ENCODE data around the gene CREB1. TPM values are rescaled to one million over a fixed set of nuclear protein-coding genes. Genes with fewer than 3 reads are reported as not detected.

The CREB1 gene
- total and polyA plus RNA-seq, 11 donors: 4.3 to 58.9 (median 48.9) TPM

DNA sequence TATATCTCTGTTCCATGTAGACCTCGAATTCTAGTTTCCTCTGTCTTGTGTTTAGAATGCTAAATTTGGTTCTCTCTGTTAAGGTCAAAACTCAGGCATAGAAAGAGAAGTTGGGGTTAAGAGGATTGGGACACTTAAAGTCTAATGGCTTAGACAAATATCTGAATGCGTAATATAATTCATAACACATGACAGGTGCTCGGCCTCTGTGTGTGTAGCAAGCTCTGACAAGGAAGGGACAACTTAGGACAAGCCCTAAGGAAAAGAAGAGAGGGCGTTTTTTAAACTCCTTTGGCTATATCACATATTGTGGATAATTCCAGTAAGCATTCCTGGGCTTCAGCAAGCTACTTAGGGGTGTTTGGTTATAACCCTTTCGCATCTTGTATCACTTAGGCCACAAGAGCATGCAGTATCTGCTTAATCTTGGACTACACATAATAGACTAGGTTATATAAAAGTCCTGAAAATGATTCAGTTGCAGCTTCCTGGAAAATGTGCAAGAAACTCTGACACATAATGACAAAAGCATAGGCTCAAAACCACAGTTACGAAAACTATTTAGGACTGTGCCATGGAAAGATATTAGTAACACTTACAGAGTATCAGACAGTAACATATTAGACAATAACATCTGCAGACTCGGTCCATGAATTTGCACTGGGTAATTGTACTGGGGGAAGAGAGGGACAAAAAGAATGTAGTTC is 16.1 kb upstream of the CREB1 start:
- Histone ChIP-seq H3K36me3 (no peaks in the 10 kb centered on the region), H3K27me3 (no peaks in the 10 kb centered on the region), H3K4me3 (no peak overlapping the region), H3K27ac (peak overlapping the region in 5 of 12 donors; percentile 15 to 58 (median 37)), H3K4me1 (peaks cover 0 to 13% (median 0%) of the 10 kb centered on the region in 12 donors), H3K9me3 (no peaks in the 10 kb centered on the region)
- no peak for DNase-seq
- WGBS, 4 donors: 74 to 85% (median 83%) methylated on average over 7 of the region's 7 CpGs
- intact Hi-C loops (cut with DNase I): loop anchor here in 1 of 10 donors (10.0 kb wide), 1 partner anchor 191 kb away; no protein-coding TSS in a partner anchor
- TF ChIP-seq, protein P1, sequence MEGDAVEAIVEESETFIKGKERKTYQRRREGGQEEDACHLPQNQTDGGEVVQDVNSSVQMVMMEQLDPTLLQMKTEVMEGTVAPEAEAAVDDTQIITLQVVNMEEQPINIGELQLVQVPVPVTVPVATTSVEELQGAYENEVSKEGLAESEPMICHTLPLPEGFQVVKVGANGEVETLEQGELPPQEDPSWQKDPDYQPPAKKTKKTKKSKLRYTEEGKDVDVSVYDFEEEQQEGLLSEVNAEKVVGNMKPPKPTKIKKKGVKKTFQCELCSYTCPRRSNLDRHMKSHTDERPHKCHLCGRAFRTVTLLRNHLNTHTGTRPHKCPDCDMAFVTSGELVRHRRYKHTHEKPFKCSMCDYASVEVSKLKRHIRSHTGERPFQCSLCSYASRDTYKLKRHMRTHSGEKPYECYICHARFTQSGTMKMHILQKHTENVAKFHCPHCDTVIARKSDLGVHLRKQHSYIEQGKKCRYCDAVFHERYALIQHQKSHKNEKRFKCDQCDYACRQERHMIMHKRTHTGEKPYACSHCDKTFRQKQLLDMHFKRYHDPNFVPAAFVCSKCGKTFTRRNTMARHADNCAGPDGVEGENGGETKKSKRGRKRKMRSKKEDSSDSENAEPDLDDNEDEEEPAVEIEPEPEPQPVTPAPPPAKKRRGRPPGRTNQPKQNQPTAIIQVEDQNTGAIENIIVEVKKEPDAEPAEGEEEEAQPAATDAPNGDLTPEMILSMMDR (IDR thresholded peaks at IDR 0.05): no peak
- TF ChIP-seq POLR2A (IDR thresholded peaks at IDR 0.05): no peak
- ATAC-seq: peak in 3 of 4 donors; percentile 59 to 62 (median 60)

DNA sequence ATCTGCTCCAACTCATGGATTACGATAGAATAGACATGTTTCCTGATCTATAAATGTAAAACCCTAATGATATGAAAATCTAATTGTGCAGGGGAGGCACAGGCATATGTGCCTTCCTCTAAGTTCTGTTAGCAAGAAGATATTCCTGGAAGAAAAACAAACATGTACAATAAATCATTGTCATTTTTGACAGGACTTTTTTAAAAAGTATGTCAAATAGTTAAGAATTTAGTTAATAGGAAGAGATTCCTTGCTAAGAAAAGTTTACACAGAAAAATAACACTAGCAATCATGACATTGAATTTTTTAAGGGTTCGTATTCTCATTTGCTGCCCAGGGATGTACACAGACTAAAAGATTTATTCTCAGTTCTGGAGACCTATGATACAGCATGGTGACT is 15.3 kb upstream of the CREB1 start:
- no peaks in the 10 kb centered on the region for H3K36me3 ChIP-seq
- H3K27me3 ChIP-seq: no peaks in the 10 kb centered on the region
- TF ChIP-seq, protein P1 (IDR thresholded peaks at IDR 0.05): no peak
- TF ChIP-seq POLR2A (IDR thresholded peaks at IDR 0.05): no peak
- no peak for DNase-seq
- 85 to 91% (median 89%) methylated on average over 2 of the region's 2 CpGs for WGBS, 4 donors
- ATAC-seq: no peak
- H3K4me3 ChIP-seq: no peak overlapping the region
- H3K4me1 ChIP-seq: peaks cover 0 to 13% (median 0%) of the 10 kb centered on the region in 12 donors
- H3K27ac ChIP-seq: peak overlapping the region in 4 of 12 donors; percentile 28 to 58 (median 46)
- intact Hi-C loops (cut with DNase I): loop anchor here in 1 of 10 donors (10.0 kb wide), 1 partner anchor 190 kb away; no protein-coding TSS in a partner anchor
- H3K9me3 ChIP-seq: peaks cover 0 to 6% (median 0%) of the 10 kb centered on the region in 12 donors

DNA sequence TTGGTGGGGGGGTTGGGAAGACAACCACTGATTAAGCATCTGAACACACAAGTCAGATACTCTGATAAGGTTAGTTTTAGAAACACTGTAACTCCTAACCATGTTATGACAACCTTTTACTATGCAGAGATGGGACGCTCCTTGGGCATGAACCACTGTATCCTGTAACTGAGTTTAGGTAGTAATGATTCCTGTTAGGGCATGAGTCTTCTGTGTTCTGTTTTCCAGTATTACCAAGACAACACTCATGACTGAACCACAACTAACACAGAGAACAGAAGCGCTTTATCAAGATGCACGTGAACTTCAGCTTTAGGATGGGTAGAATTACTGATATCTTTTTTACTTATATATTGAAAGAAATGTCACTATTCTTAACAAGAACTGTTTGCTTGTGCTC is 14.1 kb upstream of the CREB1 start:
- Histone ChIP-seq H3K9me3 (peaks cover 0 to 6% (median 0%) of the 10 kb centered on the region in 12 donors), H3K4me1 (peaks cover 0 to 13% (median 0%) of the 10 kb centered on the region in 12 donors), H3K4me3 (no peak overlapping the region), H3K36me3 (no peaks in the 10 kb centered on the region), H3K27me3 (no peaks in the 10 kb centered on the region), H3K27ac (no peak overlapping the region)
- ATAC-seq (no peak), DNase-seq (no peak)
- 90 to 97% (median 94%) methylated on average over 3 of the region's 3 CpGs for WGBS, 4 donors
- TF ChIP-seq POLR2A (IDR thresholded peaks at IDR 0.05): no peak
- TF ChIP-seq, protein P1 (IDR thresholded peaks at IDR 0.05): no peak
- intact Hi-C loops (cut with DNase I): loop anchor here in 1 of 10 donors (10.0 kb wide), 1 partner anchor 189 kb away; no protein-coding TSS in a partner anchor

DNA sequence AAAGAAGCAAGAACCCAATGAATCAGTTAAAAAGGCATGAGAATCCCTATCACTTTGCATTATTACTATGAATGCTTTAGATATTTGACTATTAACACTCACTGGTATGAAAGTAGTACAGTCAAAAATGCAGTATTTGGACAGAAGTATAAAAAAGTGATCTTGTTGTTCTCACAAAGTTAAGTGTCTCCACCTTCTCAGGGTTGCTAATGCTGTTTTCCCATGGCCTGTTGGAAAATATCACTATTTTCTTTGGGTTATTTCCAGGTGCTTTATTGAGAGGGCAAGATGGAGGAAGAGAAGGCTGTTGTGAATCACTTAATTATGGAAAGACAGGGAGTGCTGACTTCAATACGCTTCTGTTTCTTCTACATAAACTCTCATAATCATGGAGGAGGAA is 13.6 kb upstream of the CREB1 start:
- Histone ChIP-seq H3K27me3 (no peaks in the 10 kb centered on the region), H3K36me3 (no peaks in the 10 kb centered on the region), H3K27ac (no peak overlapping the region), H3K4me3 (no peak overlapping the region), H3K4me1 (peaks cover 0 to 13% (median 0%) of the 10 kb centered on the region in 12 donors), H3K9me3 (peaks cover 0 to 6% (median 0%) of the 10 kb centered on the region in 12 donors)
- no peak for DNase-seq
- intact Hi-C loops (cut with DNase I): loop anchor here in 1 of 10 donors (10.0 kb wide), 1 partner anchor 189 kb away; no protein-coding TSS in a partner anchor
- no peak for ATAC-seq
- WGBS, 4 donors: 76 to 83% (median 81%) methylated on average over 1 of the region's 1 CpG
- TF ChIP-seq, protein P1 (IDR thresholded peaks at IDR 0.05): no peak
- no peak for TF ChIP-seq POLR2A (IDR thresholded peaks at IDR 0.05)

Data from heart left ventricle (tissue), 16 donors.